Right lobe of liver (tissue), 6 donors: ENCODE results near the gene FGFR3. TPM values are rescaled to one million over a fixed set of nuclear protein-coding genes. Genes with fewer than 3 reads are reported as not detected.

ENCODE experiments used
- ATAC-seq, 4 donors: fragments of 200-7000 bp; cut with Tn5 transposase; one replicate each; pipeline ENCODE4 v1.9.1; 2020; ENCODE audit warnings: mild to moderate bottlenecking in 4 of 4, moderate library complexity in 4 of 4
- DNase-seq, 3 donors: peaks; one replicate each; pipeline ENCODE4 v3.0.0-alpha.2; 2020
- H3K27ac ChIP-seq, 3 donors: fragments of 200-600 bp; one replicate each; pipeline ENCODE4 v1.8.0; 2022
- H3K27me3 ChIP-seq, 2 donors: fragments of 200-600 bp; one replicate each; pipeline ENCODE4 v1.8.0; 2022
- H3K36me3 ChIP-seq, 4 donors: fragments of 200-600 bp; sonication (generic) in 1 of 4; one replicate each; pipeline versions ENCODE4 v1.5.1 to v1.8.0; 2017 to 2022; ENCODE audit warnings: control low read depth in 1 of 4
- H3K4me1 ChIP-seq, 4 donors: fragments of 200-600 bp; sonication (generic) in 1 of 4; one replicate each; pipeline versions ENCODE4 v1.5.1 to v1.8.0; 2017 to 2022; ENCODE audit warnings: control low read depth in 1 of 4
- H3K4me3 ChIP-seq, 3 donors: fragments of 200-600 bp; one replicate each; pipeline ENCODE4 v1.8.0; 2022
- H3K9me3 ChIP-seq, 4 donors: fragments of 200-600 bp; sonication (generic) in 1 of 4; one replicate each; pipeline versions ENCODE4 v1.5.1 to v1.8.0; 2017 to 2022; ENCODE audit warnings: control low read depth in 1 of 4
- POLR2A ChIP-seq: fragments of 450-650 bp; IDR thresholded peaks from one replicate; pipeline ENCODE4 v1.6.1; 2017; ENCODE audit warnings: antibody characterized with exemption, mild to moderate bottlenecking
- WGBS: methylation state at CpG from one replicate; pipeline ENCODE4 v1.1.6; 2018; ENCODE audit warnings: low coverage, low lambda C conversion rate; ENCODE audit not compliant: insufficient coverage; ENCODE audit errors: missing lambda C conversion rate; 5-methylcytosine and 5-hydroxymethylcytosine counted together
- intact Hi-C, 2 donors: fragments of 100-400 bp; cut with DNase I; formaldehyde crosslinking; loops; one replicate each; pipeline versions ENCODE4 v1.11.2 to v1.14.1; 2022
- total RNA-seq, 6 experiments: library from RNA; depleted of rRNA in 2 of 6; stranded (reverse); fragments of >200 nt in 2 of 6; fragmentation: NEBNext Ultra II Directional in 3 of 6; extraction: Animal tissue kit (Norgen Biotek cat#: 25700) in 3 of 6; gene quantifications; one replicate each; pipeline versions ENCODE4 v1.1.0 to v1.2.4, GENCODE V29; 2016 to 2023
- TF ChIP-seq, protein P1 (sequence below), 4 donors: fragments of 200-600 bp in 3 of 4; fragments of 450-650 bp in 1 of 4; IDR thresholded peaks; one replicate each; pipeline versions ENCODE4 v1.5.1 to v1.8.0; 2016 to 2022; ENCODE audit warnings: antibody characterized with exemption in 4 of 4, mild to moderate bottlenecking in 2 of 4
- donor health status: DM: no; HTN: yes; CAD: no.
- donor health status: DM: no; HTN: no; CAD: no.
- donor health status: DM: no; HTN: no; CAD: no.
- donor health status: DM: no; HTN: yes; CAD: no.
- donor health status: DM: no; HTN: yes; CAD: no.

FGFR3 gene
- total RNA-seq, 6 experiments from 2014 or later = 14.3 to 30.0 (median 25.7) TPM

DNA sequence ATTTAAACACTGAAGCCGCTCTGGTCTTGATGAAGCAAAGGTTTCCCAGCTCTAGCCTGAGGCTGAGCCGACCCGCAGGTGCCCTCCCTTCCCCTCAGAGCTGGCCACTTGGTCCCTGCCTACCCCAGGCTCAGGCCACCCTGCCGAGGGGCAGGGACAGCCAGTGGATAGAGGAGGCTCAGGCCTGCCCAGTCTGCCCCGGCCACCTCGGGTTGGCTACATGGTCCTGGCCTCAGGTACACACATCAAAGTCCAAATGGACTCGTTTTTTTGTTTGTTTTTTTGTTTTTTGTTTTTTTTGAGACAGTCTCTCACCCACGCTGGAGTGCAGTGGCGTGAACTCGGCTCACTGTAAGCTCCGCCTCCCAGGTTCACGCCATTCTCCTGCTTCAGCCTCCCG lies 47.9 kb upstream of the FGFR3 start:
- peaks cover 0 to 17% (median 3%) of the 10 kb centered on the region in 4 donors for H3K4me1 ChIP-seq
- no peak overlapping the region for H3K4me3 ChIP-seq
- no peaks in the 10 kb centered on the region for H3K27me3 ChIP-seq
- peak overlapping the region; percentile 16 to 61 (median 33) for H3K27ac ChIP-seq
- peak; percentile 72 to 87 (median 86) for DNase-seq
- ATAC-seq = peak; percentile 80 to 88 (median 86)
- H3K36me3 ChIP-seq = peaks cover 0 to 1% (median 0%) of the 10 kb centered on the region in 4 donors
- TF ChIP-seq, protein P1, sequence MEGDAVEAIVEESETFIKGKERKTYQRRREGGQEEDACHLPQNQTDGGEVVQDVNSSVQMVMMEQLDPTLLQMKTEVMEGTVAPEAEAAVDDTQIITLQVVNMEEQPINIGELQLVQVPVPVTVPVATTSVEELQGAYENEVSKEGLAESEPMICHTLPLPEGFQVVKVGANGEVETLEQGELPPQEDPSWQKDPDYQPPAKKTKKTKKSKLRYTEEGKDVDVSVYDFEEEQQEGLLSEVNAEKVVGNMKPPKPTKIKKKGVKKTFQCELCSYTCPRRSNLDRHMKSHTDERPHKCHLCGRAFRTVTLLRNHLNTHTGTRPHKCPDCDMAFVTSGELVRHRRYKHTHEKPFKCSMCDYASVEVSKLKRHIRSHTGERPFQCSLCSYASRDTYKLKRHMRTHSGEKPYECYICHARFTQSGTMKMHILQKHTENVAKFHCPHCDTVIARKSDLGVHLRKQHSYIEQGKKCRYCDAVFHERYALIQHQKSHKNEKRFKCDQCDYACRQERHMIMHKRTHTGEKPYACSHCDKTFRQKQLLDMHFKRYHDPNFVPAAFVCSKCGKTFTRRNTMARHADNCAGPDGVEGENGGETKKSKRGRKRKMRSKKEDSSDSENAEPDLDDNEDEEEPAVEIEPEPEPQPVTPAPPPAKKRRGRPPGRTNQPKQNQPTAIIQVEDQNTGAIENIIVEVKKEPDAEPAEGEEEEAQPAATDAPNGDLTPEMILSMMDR (IDR thresholded peaks at IDR 0.05) = no peak
- peak; percentile 15 for TF ChIP-seq POLR2A
- WGBS = 34% methylated on average over 9 of the region's 13 CpGs
- H3K9me3 ChIP-seq = no peaks in the 10 kb centered on the region
- intact Hi-C loops = loop anchor here in 1 of 2 donors (5.0 to 10.0 kb wide), 2 partner anchors 67 to 160 kb away; no protein-coding TSS in a partner anchor

DNA sequence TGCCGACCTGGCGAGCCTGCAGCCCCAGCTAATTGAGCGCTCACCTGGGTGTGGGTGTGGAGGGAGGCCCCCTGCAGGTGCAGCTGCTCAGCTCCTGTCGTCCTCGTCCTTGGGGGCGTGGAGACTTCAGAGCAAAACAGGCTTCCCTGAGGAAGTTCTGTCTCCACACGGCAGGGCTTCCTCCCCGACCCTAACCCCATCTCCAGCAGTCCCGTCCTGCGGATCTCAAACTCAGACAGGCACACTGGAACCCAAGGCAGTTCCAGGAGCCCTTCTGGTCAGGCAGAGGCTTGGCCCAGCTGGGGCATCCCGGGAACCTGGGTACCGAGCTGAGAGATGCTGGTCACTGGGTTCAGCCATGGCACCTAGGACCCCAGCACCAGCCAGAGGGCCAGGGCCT lies 47.4 kb upstream of the FGFR3 start:
- Histone ChIP-seq H3K4me1 (peaks cover 0 to 17% (median 3%) of the 10 kb centered on the region in 4 donors), H3K27me3 (no peaks in the 10 kb centered on the region), H3K27ac (peak overlapping the region in 1 of 3 donors; percentile 61), H3K9me3 (no peaks in the 10 kb centered on the region), H3K4me3 (no peak overlapping the region), H3K36me3 (peaks cover 0 to 1% (median 0%) of the 10 kb centered on the region in 4 donors)
- ATAC-seq = no peak
- DNase-seq = no peak
- WGBS = 69% methylated on average over 4 of the region's 12 CpGs
- TF ChIP-seq POLR2A = no peak
- TF ChIP-seq, protein P1 (IDR thresholded peaks at IDR 0.05) = no peak
- intact Hi-C loops = loop anchor here in 1 of 2 donors (5.0 to 10.0 kb wide), 2 partner anchors 67 to 159 kb away; no protein-coding TSS in a partner anchor

DNA sequence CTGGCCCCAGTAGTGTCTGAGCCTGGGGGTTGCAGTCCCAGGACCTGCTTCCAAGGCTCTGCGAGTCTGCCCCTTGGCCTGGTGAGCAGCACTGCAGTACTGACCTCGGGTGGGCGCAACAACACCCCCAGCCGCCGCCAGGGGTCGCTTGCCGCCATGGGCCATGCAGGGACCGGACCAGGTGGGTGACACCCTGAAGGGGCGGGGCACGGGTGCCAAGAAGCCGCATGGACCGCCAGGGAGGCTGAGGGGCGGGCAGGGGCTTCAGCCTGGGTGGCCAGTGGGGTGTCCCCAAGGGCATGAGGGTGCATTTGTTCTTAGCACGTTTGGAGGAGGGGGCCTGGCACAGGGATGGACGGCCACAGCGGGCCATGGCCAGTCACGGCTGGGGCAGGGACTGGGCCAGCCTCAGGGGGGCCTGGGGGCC lies 46.8 kb upstream of the FGFR3 start:
- WGBS = no CpG with 5 or more reads among the region's 17 CpGs
- H3K36me3 ChIP-seq = no peaks in the 10 kb centered on the region
- DNase-seq = peak in 2 of 3 donors; percentile 68
- ATAC-seq = peak; percentile 6 to 16 (median 14)
- H3K9me3 ChIP-seq = no peaks in the 10 kb centered on the region
- H3K27ac ChIP-seq = no peak overlapping the region
- intact Hi-C loops = loop anchor here in 1 of 2 donors (5.0 to 10.0 kb wide), 2 partner anchors 66 to 159 kb away; no protein-coding TSS in a partner anchor
- TF ChIP-seq, protein P1 (IDR thresholded peaks at IDR 0.05) = peak; percentile 42 to 57 (median 54)
- TF ChIP-seq POLR2A = no peak
- no peaks in the 10 kb centered on the region for H3K27me3 ChIP-seq
- no peak overlapping the region for H3K4me3 ChIP-seq
- peaks cover 0 to 17% (median 3%) of the 10 kb centered on the region in 4 donors for H3K4me1 ChIP-seq

DNA sequence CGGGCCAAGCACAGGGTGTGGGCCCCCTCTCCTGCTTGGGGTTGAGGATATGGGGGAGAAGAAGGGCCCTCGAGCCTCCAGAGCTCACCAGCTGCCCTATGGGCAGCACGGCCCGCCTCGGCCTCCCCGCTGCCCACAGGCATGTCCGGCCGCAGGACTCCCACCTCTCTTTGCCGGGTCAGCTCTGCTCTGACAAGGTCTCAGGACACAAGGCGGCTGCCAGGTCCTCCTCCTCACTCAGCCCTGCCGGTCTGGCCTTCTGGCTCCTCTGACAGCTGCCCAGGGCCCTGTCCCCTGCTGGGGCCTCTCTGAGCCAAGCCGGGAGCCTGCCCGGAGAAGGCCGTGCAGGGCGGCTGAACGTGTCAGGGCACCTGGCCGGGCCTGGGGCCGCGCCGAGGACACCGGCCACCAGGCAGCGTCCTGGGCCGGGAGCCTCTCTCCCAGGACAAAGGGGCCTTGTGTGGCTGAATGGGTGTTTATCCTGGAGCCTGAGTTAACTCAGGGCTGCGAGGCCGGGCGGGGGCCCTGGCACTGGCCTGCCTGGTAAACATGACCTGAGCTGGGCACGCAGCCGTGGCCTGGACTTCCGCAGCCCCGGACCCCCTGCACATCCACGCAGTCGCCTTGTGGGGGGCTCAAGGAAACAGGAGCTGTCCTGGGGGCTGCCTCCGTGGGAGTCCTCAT lies 46.0 kb upstream of the FGFR3 start:
- intact Hi-C loops = loop anchor here in 1 of 2 donors (5.0 to 10.0 kb wide), 2 partner anchors 65 to 158 kb away; no protein-coding TSS in a partner anchor
- Histone ChIP-seq H3K4me3 (no peak overlapping the region), H3K27ac (no peak overlapping the region), H3K4me1 (peaks cover 0 to 17% (median 3%) of the 10 kb centered on the region in 4 donors), H3K9me3 (no peaks in the 10 kb centered on the region), H3K36me3 (no peaks in the 10 kb centered on the region), H3K27me3 (no peaks in the 10 kb centered on the region)
- DNase-seq = no peak
- 40% methylated on average over 3 of the region's 33 CpGs for WGBS
- TF ChIP-seq, protein P1 (IDR thresholded peaks at IDR 0.05) = no peak
- no peak for TF ChIP-seq POLR2A
- peak in 2 of 4 donors; percentile 16 to 32 for ATAC-seq
